OCI-LY1 (cell line): ENCODE measurements around the gene R3HCC1L.

Experiments used
- H2AFZ ChIP-seq: fragments of 200-600 bp; sonication (generic), shearing (Covaris generic); 2 replicates; pipeline ENCODE4 v1.6.0; 2014; ENCODE audit warnings: antibody characterized with exemption, mild to moderate bottlenecking, low read length
- H3F3A ChIP-seq: fragments of 200-600 bp; sonication (generic), shearing (Covaris generic); 2 replicates; pipeline ENCODE4 v1.6.0; 2014; ENCODE audit warnings: mild to moderate bottlenecking, antibody characterized with exemption, low read length, moderate library complexity; ENCODE audit not compliant: insufficient read depth
- H3K27ac ChIP-seq: fragments of 200-600 bp; sonication (generic); 2 replicates; pipeline ENCODE4 v1.5.1; 2014; ENCODE audit warnings: low read length, mixed run types, mild to moderate bottlenecking, low read depth; ENCODE audit not compliant: poor library complexity, severe bottlenecking
- H3K27me3 ChIP-seq: fragments of 200-600 bp; sonication (generic); 2 replicates; pipeline ENCODE4 v1.6.0; 2014; ENCODE audit warnings: antibody characterized with exemption, mild to moderate bottlenecking, low read length, moderate library complexity; ENCODE audit not compliant: insufficient read depth
- H3K36me3 ChIP-seq: fragments of 200-600 bp; sonication (generic); 2 replicates; pipeline ENCODE4 v1.6.1; 2014; ENCODE audit warnings: mild to moderate bottlenecking, antibody characterized with exemption, low read length, moderate library complexity, mixed read lengths; ENCODE audit not compliant: insufficient read depth
- H3K4me1 ChIP-seq: fragments of 200-600 bp; sonication (generic); 2 replicates; pipeline ENCODE4 v1.5.1; 2014; ENCODE audit warnings: mild to moderate bottlenecking, low read length, moderate library complexity; ENCODE audit not compliant: insufficient read depth, severe bottlenecking
- H3K4me2 ChIP-seq: fragments of 200-600 bp; sonication (generic), shearing (Covaris generic); 2 replicates; pipeline ENCODE4 v1.6.1; 2014; ENCODE audit warnings: low read length
- H3K4me3 ChIP-seq: fragments of 200-600 bp; sonication (generic); 2 replicates; pipeline ENCODE4 v1.5.1; 2014; ENCODE audit warnings: low read length, low read depth, mild to moderate bottlenecking, mixed read lengths; ENCODE audit not compliant: poor library complexity, severe bottlenecking
- H3K79me2 ChIP-seq: fragments of 200-600 bp; shearing (Covaris generic); 2 replicates; pipeline ENCODE4 v1.6.1; 2016; ENCODE audit warnings: mixed run types, low read length, mixed read lengths; ENCODE audit not compliant: insufficient read depth
- H3K9ac ChIP-seq: fragments of 200-600 bp; sonication (generic), shearing (Covaris generic); 2 replicates; pipeline ENCODE4 v1.6.1; 2014; ENCODE audit warnings: mild to moderate bottlenecking, low read length, mixed read lengths
- H3K9me2 ChIP-seq: fragments of 200-600 bp; sonication (generic), shearing (Covaris generic); 2 replicates; pipeline ENCODE4 v1.6.1; 2014; ENCODE audit warnings: low read depth, mild to moderate bottlenecking, low read length, mixed read lengths
- H3K9me3 ChIP-seq: fragments of 200-600 bp; shearing (Covaris generic); 2 replicates; pipeline ENCODE4 v1.6.1; 2014; ENCODE audit warnings: low read length, mixed read lengths
- H4K20me1 ChIP-seq: fragments of 200-600 bp; sonication (generic), shearing (Covaris generic); 2 replicates; pipeline ENCODE4 v1.6.0; 2016; ENCODE audit warnings: mild to moderate bottlenecking, low read length; ENCODE audit not compliant: insufficient read depth
- EZH2 ChIP-seq: fragments of 200-600 bp; sonication (generic), shearing (Covaris generic); IDR thresholded peaks from 2 replicates; pipeline ENCODE4 v1.8.0; 2017; ENCODE audit warnings: borderline replicate concordance, mixed run types, mild to moderate bottlenecking, antibody characterized with exemption, low read length, moderate library complexity, mixed read lengths
- TF ChIP-seq, protein P1 (sequence below): fragments of 200-600 bp; sonication (generic), shearing (Covaris generic); IDR thresholded peaks from 2 replicates; pipeline ENCODE4 v1.5.1; 2017; ENCODE audit warnings: mild to moderate bottlenecking, antibody characterized with exemption, low read length, moderate library complexity, mixed read lengths

Gene R3HCC1L

DNA sequence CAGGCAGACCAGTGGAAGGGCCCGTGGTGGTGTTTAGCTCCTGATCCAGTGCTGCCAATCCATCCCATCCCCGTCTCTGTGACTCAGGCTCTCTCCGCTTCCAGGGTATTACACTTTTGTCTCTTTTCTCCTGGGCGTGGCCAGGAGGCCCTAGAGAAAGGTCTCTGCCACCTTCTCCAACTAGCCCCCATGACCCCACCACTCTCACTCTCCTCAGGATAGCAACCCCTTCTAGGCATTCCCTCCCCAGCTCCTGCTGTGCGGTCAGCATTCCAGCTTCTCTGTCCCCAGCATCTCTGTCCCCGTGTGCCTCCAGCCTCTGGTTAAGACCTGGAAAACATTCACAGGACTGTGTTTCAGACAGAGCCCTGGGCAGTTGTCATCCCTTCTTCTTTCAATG, 36.2 kb upstream of the R3HCC1L start:
- H3K9me2 ChIP-seq: no peaks in the 10 kb centered on the region
- H3K4me1 ChIP-seq: no peaks in the 10 kb centered on the region
- H3F3A ChIP-seq: no peaks in the 10 kb centered on the region
- H2AFZ ChIP-seq: no peak overlapping the region
- H4K20me1 ChIP-seq: no peaks in the 10 kb centered on the region
- no peaks in the 10 kb centered on the region for H3K36me3 ChIP-seq
- H3K27ac ChIP-seq: no peak overlapping the region
- no peaks in the 10 kb centered on the region for H3K79me2 ChIP-seq
- no peak overlapping the region for H3K4me2 ChIP-seq
- H3K9ac ChIP-seq: no peak overlapping the region
- TF ChIP-seq EZH2: no peak
- TF ChIP-seq, protein P1, sequence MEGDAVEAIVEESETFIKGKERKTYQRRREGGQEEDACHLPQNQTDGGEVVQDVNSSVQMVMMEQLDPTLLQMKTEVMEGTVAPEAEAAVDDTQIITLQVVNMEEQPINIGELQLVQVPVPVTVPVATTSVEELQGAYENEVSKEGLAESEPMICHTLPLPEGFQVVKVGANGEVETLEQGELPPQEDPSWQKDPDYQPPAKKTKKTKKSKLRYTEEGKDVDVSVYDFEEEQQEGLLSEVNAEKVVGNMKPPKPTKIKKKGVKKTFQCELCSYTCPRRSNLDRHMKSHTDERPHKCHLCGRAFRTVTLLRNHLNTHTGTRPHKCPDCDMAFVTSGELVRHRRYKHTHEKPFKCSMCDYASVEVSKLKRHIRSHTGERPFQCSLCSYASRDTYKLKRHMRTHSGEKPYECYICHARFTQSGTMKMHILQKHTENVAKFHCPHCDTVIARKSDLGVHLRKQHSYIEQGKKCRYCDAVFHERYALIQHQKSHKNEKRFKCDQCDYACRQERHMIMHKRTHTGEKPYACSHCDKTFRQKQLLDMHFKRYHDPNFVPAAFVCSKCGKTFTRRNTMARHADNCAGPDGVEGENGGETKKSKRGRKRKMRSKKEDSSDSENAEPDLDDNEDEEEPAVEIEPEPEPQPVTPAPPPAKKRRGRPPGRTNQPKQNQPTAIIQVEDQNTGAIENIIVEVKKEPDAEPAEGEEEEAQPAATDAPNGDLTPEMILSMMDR: no peak
- H3K27me3 ChIP-seq: no peaks in the 10 kb centered on the region
- H3K4me3 ChIP-seq: no peak overlapping the region
- H3K9me3 ChIP-seq: no peaks in the 10 kb centered on the region

DNA sequence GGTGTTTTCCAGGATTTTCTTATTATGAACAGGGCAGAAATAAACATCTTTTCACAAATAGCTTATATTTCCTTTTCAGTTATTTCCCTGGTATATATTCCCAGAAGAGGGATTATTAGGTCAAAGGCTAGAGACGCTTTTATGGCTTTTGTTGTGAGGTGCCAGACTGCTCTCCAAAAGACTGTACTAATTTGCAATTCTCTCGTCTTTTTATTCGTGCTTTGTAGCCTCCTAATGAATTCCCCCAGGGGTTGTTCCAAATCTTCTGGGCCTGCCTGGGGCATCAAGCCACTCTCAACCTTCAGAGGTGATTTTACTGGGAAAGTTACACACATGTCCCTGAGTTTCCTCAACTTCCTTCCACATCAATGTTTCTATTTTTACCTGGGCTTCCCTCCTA, 34.0 kb upstream of the R3HCC1L start:
- H3K4me1 ChIP-seq: no peaks in the 10 kb centered on the region
- H3K79me2 ChIP-seq: no peaks in the 10 kb centered on the region
- no peak overlapping the region for H2AFZ ChIP-seq
- no peak overlapping the region for H3K27ac ChIP-seq
- H3K4me3 ChIP-seq: no peak overlapping the region
- no peaks in the 10 kb centered on the region for H3K9me3 ChIP-seq
- H3K4me2 ChIP-seq: no peak overlapping the region
- H3F3A ChIP-seq: no peaks in the 10 kb centered on the region
- no peaks in the 10 kb centered on the region for H3K36me3 ChIP-seq
- H3K9ac ChIP-seq: no peak overlapping the region
- no peaks in the 10 kb centered on the region for H3K9me2 ChIP-seq
- no peaks in the 10 kb centered on the region for H3K27me3 ChIP-seq
- no peak for TF ChIP-seq EZH2
- TF ChIP-seq, protein P1: no peak
- H4K20me1 ChIP-seq: no peaks in the 10 kb centered on the region

DNA sequence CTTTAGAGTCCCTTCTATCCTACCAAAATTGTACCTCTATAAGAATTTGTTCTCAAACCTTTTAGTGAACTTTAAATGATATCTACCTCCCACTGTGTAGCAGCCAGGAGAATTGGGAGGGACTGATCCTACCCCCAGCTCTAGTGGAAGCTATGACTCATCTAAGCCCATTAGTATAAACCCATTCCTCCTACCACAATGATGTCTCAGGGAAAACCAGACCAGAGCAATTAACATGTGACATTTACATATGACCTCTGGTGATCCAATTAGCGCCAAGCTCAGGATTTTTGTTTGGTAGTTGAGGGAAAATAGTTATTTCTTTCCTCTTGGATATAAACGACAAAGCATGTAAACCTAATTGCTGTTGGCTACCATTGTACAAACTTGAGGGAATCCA, 33.1 kb upstream of the R3HCC1L start:
- Histone ChIP-seq H3K27me3 (no peaks in the 10 kb centered on the region), H3K9me2 (no peaks in the 10 kb centered on the region), H3K4me1 (no peaks in the 10 kb centered on the region), H3F3A (no peaks in the 10 kb centered on the region), H4K20me1 (no peaks in the 10 kb centered on the region), H3K4me2 (no peak overlapping the region), H3K27ac (no peak overlapping the region), H3K36me3 (no peaks in the 10 kb centered on the region), H3K79me2 (no peaks in the 10 kb centered on the region), H2AFZ (no peak overlapping the region), H3K4me3 (no peak overlapping the region), H3K9ac (no peak overlapping the region), H3K9me3 (no peaks in the 10 kb centered on the region)
- TF ChIP-seq, protein P1: no peak
- no peak for TF ChIP-seq EZH2
